H1 (cell line): ENCODE measurements around the gene MEGF9. TPM values are rescaled to one million over a fixed set of nuclear protein-coding genes. Genes with fewer than 3 reads are reported as not detected.

Experiments used
- CTCF ChIA-PET: fragments of 300-600 bp; sonication (Branson Sonifier 250); formaldehyde crosslinking; loops from one replicate; lab custom pipeline; 2021; ENCODE audit not compliant: partially characterized antibody; lab: Charles Lee
- POLR2A ChIA-PET: fragments of 300-600 bp; sonication (Branson Sonifier 250); formaldehyde crosslinking; loops from one replicate; lab custom pipeline; 2021; ENCODE audit warnings: inconsistent platforms; ENCODE audit not compliant: partially characterized antibody; lab: Charles Lee
- DNase-seq, 2 experiments: peaks; one replicate each; pipeline versions ENCODE4 v3.0.0 to v3.0.0-alpha.2; 2010 to 2022; ENCODE audit warnings: low spot score in 2 of 2, low read depth in 1 of 2, mixed read lengths in 1 of 2
- FAIRE-seq: peaks from 2 replicates; lab custom pipeline; 2011; peaks lifted over from hg19 to GRCh38; lab: Jason Lieb, UNC
- H2AFZ ChIP-seq: 2 replicates; pipeline ENCODE4 v1.8.1; 2012; ENCODE audit warnings: low read length, inconsistent platforms
- H2AK5ac ChIP-seq: 2 replicates; pipeline ENCODE4 v1.6.1; 2013; ENCODE audit warnings: low read depth, low read length
- H2BK120ac ChIP-seq: replicated peaks from 2 replicates; pipeline ENCODE3; 2013; ENCODE audit warnings: low read depth, low read length, inconsistent platforms
- H2BK12ac ChIP-seq: 2 replicates; pipeline ENCODE4 v1.6.1; 2013; ENCODE audit warnings: low read depth, low read length
- H2BK15ac ChIP-seq: 2 replicates; pipeline ENCODE4 v1.6.1; 2013; ENCODE audit warnings: low read length
- H2BK20ac ChIP-seq: 2 replicates; pipeline ENCODE4 v1.6.1; 2013; ENCODE audit warnings: low read length
- H2BK5ac ChIP-seq: 2 replicates; pipeline ENCODE4 v1.6.1; 2013; ENCODE audit warnings: low read depth, low read length
- H3K14ac ChIP-seq: 2 replicates; pipeline ENCODE4 v1.6.1; 2013; ENCODE audit warnings: inconsistent platforms; ENCODE audit not compliant: insufficient read length
- H3K18ac ChIP-seq: 2 replicates; pipeline ENCODE4 v1.6.1; 2013; ENCODE audit warnings: low read length; ENCODE audit errors: extremely low read depth
- H3K23ac ChIP-seq: 2 replicates; pipeline ENCODE4 v1.6.1; 2013; ENCODE audit warnings: inconsistent platforms; ENCODE audit not compliant: insufficient read length
- H3K23me2 ChIP-seq: 2 replicates; pipeline ENCODE4 v1.6.1; 2013; ENCODE audit warnings: low read depth, low read length
- H3K27ac ChIP-seq: 2 replicates; pipeline ENCODE4 v1.6.1; 2011; ENCODE audit warnings: low read depth, low read length, inconsistent platforms
- H3K27me3 ChIP-seq, 4 experiments: replicated peaks in 1 of 4; 1 replicate in 1 of 4; 2 replicates in 3 of 4; pipeline versions ENCODE4 v1.6.1 to v1.8.1; 2011 to 2013; ENCODE audit warnings: low read length in 3 of 4, mild to moderate bottlenecking in 3 of 4, inconsistent platforms in 2 of 4, mixed read lengths in 2 of 4, moderate library complexity in 1 of 4; ENCODE audit not compliant: control insufficient read depth in 3 of 4, insufficient read depth in 3 of 4; ENCODE audit errors: extremely low read depth in 1 of 4
- H3K36me3 ChIP-seq, 4 experiments: 2 replicates each; pipeline versions ENCODE4 v1.6.1 to v1.8.1; 2011 to 2013; ENCODE audit warnings: mild to moderate bottlenecking in 4 of 4, low read length in 3 of 4, moderate library complexity in 2 of 4, control low read depth in 1 of 4, inconsistent platforms in 1 of 4; ENCODE audit not compliant: insufficient read depth in 4 of 4, control insufficient read depth in 2 of 4
- H3K4ac ChIP-seq: replicated peaks from 2 replicates; pipeline ENCODE3; 2013; ENCODE audit warnings: low read length, low read depth, mixed read lengths, inconsistent platforms; ENCODE audit not compliant: insufficient read length
- H3K4me1 ChIP-seq, 4 experiments: replicated peaks in 1 of 4; 1 replicate in 1 of 4; 2 replicates in 3 of 4; pipeline versions ENCODE4 v1.6.1 to v1.8.1; 2011 to 2013; ENCODE audit warnings: low read length in 3 of 4, inconsistent platforms in 2 of 4, mixed read lengths in 1 of 4; ENCODE audit not compliant: insufficient read depth in 4 of 4, control insufficient read depth in 3 of 4
- H3K4me2 ChIP-seq, 2 experiments: 2 replicates each; pipeline versions ENCODE4 v1.6.1 to v1.8.1; 2011 to 2013; ENCODE audit warnings: low read depth in 2 of 2, low read length in 2 of 2, control low read depth in 1 of 2, inconsistent platforms in 1 of 2, mild to moderate bottlenecking in 1 of 2; ENCODE audit not compliant: insufficient read depth in 1 of 2
- H3K4me3 ChIP-seq, 4 experiments: fragments of 200-600, 300-600 bp in 1 of 4; sonication (generic), shearing (Covaris generic), sonication (Bioruptor Twin) in 1 of 4; 2 replicates each; pipeline versions ENCODE4 v1.5.1 to v1.8.1; 2011 to 2016; ENCODE audit warnings: low read length in 4 of 4, low read depth in 3 of 4, control low read depth in 2 of 4, inconsistent platforms in 2 of 4, mild to moderate bottlenecking in 2 of 4, mixed read lengths in 1 of 4, moderate library complexity in 1 of 4; ENCODE audit not compliant: insufficient read depth in 2 of 4; ENCODE audit errors: extremely low read depth in 1 of 4
- H3K56ac ChIP-seq: replicated peaks from 2 replicates; pipeline ENCODE3; 2013; ENCODE audit warnings: low read depth, mild to moderate bottlenecking, mixed read lengths, low read length, inconsistent platforms; ENCODE audit not compliant: insufficient read length
- H3K79me1 ChIP-seq: 2 replicates; pipeline ENCODE4 v1.6.1; 2013; ENCODE audit warnings: low read depth, low read length, control low read depth
- H3K79me2 ChIP-seq, 2 experiments: 2 replicates each; pipeline versions ENCODE4 v1.6.1 to v1.8.1; 2012 to 2013; ENCODE audit warnings: low read length in 2 of 2, mild to moderate bottlenecking in 2 of 2, inconsistent platforms in 1 of 2; ENCODE audit not compliant: insufficient read depth in 2 of 2, control insufficient read depth in 1 of 2
- H3K9ac ChIP-seq, 4 experiments: replicated peaks in 1 of 4; 1 replicate in 1 of 4; 2 replicates in 3 of 4; pipeline versions ENCODE4 v1.6.1 to v1.8.1; 2011 to 2013; ENCODE audit warnings: low read depth in 3 of 4, low read length in 3 of 4, control low read depth in 2 of 4, mild to moderate bottlenecking in 2 of 4, moderate library complexity in 2 of 4, inconsistent platforms in 1 of 4; ENCODE audit errors: extremely low read depth in 1 of 4
- H3K9me3 ChIP-seq, 2 experiments: 2 replicates each; pipeline versions ENCODE4 v1.6.1 to v1.8.1; 2012 to 2013; ENCODE audit warnings: mild to moderate bottlenecking in 2 of 2, moderate library complexity in 2 of 2, control low read depth in 1 of 2, inconsistent platforms in 1 of 2, low read depth in 1 of 2, low read length in 1 of 2, mixed read lengths in 1 of 2; ENCODE audit not compliant: insufficient read depth in 2 of 2
- H4K20me1 ChIP-seq, 2 experiments: replicated peaks in 1 of 2; 2 replicates each; pipeline versions ENCODE3 to v1.8.1; 2011 to 2013; ENCODE audit warnings: inconsistent platforms in 2 of 2, low read length in 2 of 2, mild to moderate bottlenecking in 1 of 2; ENCODE audit not compliant: insufficient read depth in 2 of 2, control insufficient read depth in 1 of 2
- H4K5ac ChIP-seq: 2 replicates; pipeline ENCODE4 v1.6.1; 2013; ENCODE audit warnings: low read length, low read depth, mixed read lengths, inconsistent platforms; ENCODE audit not compliant: insufficient read length
- H4K8ac ChIP-seq: 2 replicates; pipeline ENCODE4 v1.8.0; 2013; ENCODE audit warnings: mild to moderate bottlenecking, moderate library complexity, low read length, inconsistent platforms; ENCODE audit not compliant: insufficient read depth; ENCODE audit errors: extremely low read depth
- H4K91ac ChIP-seq: replicated peaks from 2 replicates; pipeline ENCODE3; 2013; ENCODE audit warnings: low read length, mixed read lengths, inconsistent platforms; ENCODE audit not compliant: insufficient read length
- CREB1 ChIP-seq: IDR thresholded peaks from 2 replicates; pipeline ENCODE4 v1.6.1; 2012; ENCODE audit warnings: inconsistent platforms
- EZH2 ChIP-seq: fragments of 200-600 bp; sonication (generic); IDR thresholded peaks from 2 replicates; pipeline ENCODE4 v1.7.1; 2012; ENCODE audit warnings: low read depth, mild to moderate bottlenecking, moderate library complexity, low read length, inconsistent platforms; ENCODE audit not compliant: severe bottlenecking
- GTF2F1 ChIP-seq: IDR thresholded peaks from 2 replicates; pipeline ENCODE4 v1.6.1; 2012; ENCODE audit warnings: low read depth, low read length, improper control_type of control experiment, borderline replicate concordance
- HDAC2 ChIP-seq, 2 experiments: fragments of 300-600 bp in 1 of 2; sonication (generic) in 1 of 2; IDR thresholded peaks; 2 replicates each; pipeline ENCODE4 v1.6.1; 2011 to 2012; ENCODE audit warnings: low read depth in 2 of 2, low read length in 2 of 2, mild to moderate bottlenecking in 2 of 2, moderate library complexity in 2 of 2, borderline replicate concordance in 1 of 2, inconsistent platforms in 1 of 2
- POLR2A ChIP-seq, 2 experiments: IDR thresholded peaks; 1 replicate in 1 of 2; 2 replicates in 1 of 2; pipeline ENCODE4 v1.6.1; 2011; ENCODE audit warnings: low read depth in 2 of 2, low read length in 2 of 2, mild to moderate bottlenecking in 2 of 2; ENCODE audit errors: control extremely low read depth in 1 of 2
- SUZ12 ChIP-seq: fragments of 200-600 bp; sonication (generic); IDR thresholded peaks from 2 replicates; pipeline ENCODE4 v1.6.1; 2012; ENCODE audit warnings: mild to moderate bottlenecking, inconsistent platforms, low read length, moderate library complexity, mixed read lengths
- YY1 ChIP-seq: IDR thresholded peaks from 2 replicates; pipeline ENCODE4 v1.6.1; 2011; ENCODE audit warnings: low read depth, mild to moderate bottlenecking, low read length
- WGBS, 2 experiments: shearing (Covaris generic) in 1 of 2; methylation state at CpG; one replicate each; pipeline versions ENCODE4 v1.1.6 to v1.1.7; 2013 to 2015; ENCODE audit warnings: low lambda C conversion rate in 2 of 2, mixed read lengths in 2 of 2, inconsistent platforms in 1 of 2, low coverage in 1 of 2, missing lambda C conversion rate in 1 of 2; ENCODE audit not compliant: insufficient replicate concordance in 2 of 2, insufficient coverage in 1 of 2, insufficient read length in 1 of 2; ENCODE audit errors: extremely low coverage in 1 of 2, missing lambda C conversion rate in 1 of 2; 5-methylcytosine and 5-hydroxymethylcytosine counted together
- polyA plus RNA-seq, 7 experiments: library from polyadenylated mRNA; depleted of rRNA in 3 of 7; stranded (reverse) in 5 of 7; unstranded in 2 of 7; fragments of >200 nt in 5 of 7; fragments of 200-250 nt in 2 of 7; gene quantifications; 1 replicate in 5 of 7; 2 replicates in 1 of 7; 4 replicates in 1 of 7; pipeline versions ENCODE4 v1.2.1 to v1.2.3, GENCODE V29; 2011 to 2013; ENCODE audit warnings: missing spikeins in 2 of 7, mixed read lengths in 2 of 7
- total RNA-seq: library from RNA; stranded (reverse); fragmentation: NEBNext Ultra II Directional; extraction: Animal tissue kit (Norgen Biotek cat#: 25700); gene quantifications from 2 replicates; pipeline ENCODE4 v1.2.1, GENCODE V29; 2021

The MEGF9 gene
- total and polyA plus RNA-seq, 2 of the 8 experiments (the other 6 are each of a cell fraction or from before 2014, with no cell fraction given), result 0.45 to 1.8 TPM

- Histone ChIP-seq H3K4me2 (no peak overlapping the region), H2BK120ac (no peak overlapping the region), H3K27ac (no peak overlapping the region), H2AFZ (no peak overlapping the region), H3K23me2 (no peaks in the 10 kb centered on the region), H3K27me3 (no peaks in the 10 kb centered on the region), H3K9ac (no peak overlapping the region), H3K4me3 (no peak overlapping the region), H2BK5ac (no peak overlapping the region), H4K91ac (no peak overlapping the region), H3K9me3 (no peaks in the 10 kb centered on the region), H3K36me3 (peaks cover 0 to 4% (median 1%) of the 10 kb centered on the region in 4 experiments; a peak in 4 of 8 replicates), H3K79me2 (peaks cover 0 to 44% of the 10 kb centered on the region in 2 experiments; a peak in 2 of 4 replicates), H4K5ac (no peak overlapping the region), H3K79me1 (peaks cover 15% of the 10 kb centered on the region; the same call in 1 of the 2 replicates), H4K8ac (no peak overlapping the region), H3K4me1 (no peaks in the 10 kb centered on the region), H3K56ac (no peak overlapping the region), H2BK15ac (no peak overlapping the region), H3K14ac (no peak overlapping the region), H2AK5ac (no peak overlapping the region), H2BK20ac (no peak overlapping the region), H3K18ac (no peak overlapping the region), H4K20me1 (peaks cover 7 to 11% of the 10 kb centered on the region in 2 experiments), H3K23ac (no peak overlapping the region), H2BK12ac (no peak overlapping the region), H3K4ac (no peak overlapping the region)
- 85% methylated on average over 3 of the region's 3 CpGs; no CpG with 5 or more reads in 1 of the 2 experiments for WGBS, 2 experiments
- FAIRE-seq (no peak), DNase-seq (no peak)
- CTCF ChIA-PET, result no interaction called here
- no peak for TF ChIP-seq EZH2
- TF ChIP-seq POLR2A (IDR thresholded peaks at IDR 0.05; ENCODE audit: control extremely low read depth in 1 of 2, low read depth in 2 of 2, low read length in 2 of 2), result no peak
- no peak for TF ChIP-seq SUZ12
- no peak for TF ChIP-seq YY1
- TF ChIP-seq HDAC2 (IDR thresholded peaks at IDR 0.05; ENCODE audit: borderline replicate concordance in 1 of 2, low read depth in 2 of 2, low read length in 2 of 2), result no peak
- no peak for TF ChIP-seq GTF2F1
- TF ChIP-seq CREB1, result no peak
- POLR2A ChIA-PET, result interaction anchor here (0.8 kb wide), 1 partner anchor 21 kb away, joined by 3 read pairs; no protein-coding TSS in a partner anchor
These were observed 155.8 kb downstream of the MEGF9 start for GRCh38 chr9:120558454-120558853.
